VCaP (cell line): ENCODE measurements around the gene XXYLT1.

Experiments used
- H3K27ac ChIP-seq: fragments of 450-650 bp; 2 replicates; pipeline ENCODE4 v1.5.1; 2017
- TF ChIP-seq, protein P1 (sequence below): fragments of 450-650 bp; conservative IDR thresholded peaks from 2 replicates; pipeline ENCODE4 v1.5.1; 2017; ENCODE audit warnings: mild to moderate bottlenecking, moderate library complexity

Gene XXYLT1

DNA sequence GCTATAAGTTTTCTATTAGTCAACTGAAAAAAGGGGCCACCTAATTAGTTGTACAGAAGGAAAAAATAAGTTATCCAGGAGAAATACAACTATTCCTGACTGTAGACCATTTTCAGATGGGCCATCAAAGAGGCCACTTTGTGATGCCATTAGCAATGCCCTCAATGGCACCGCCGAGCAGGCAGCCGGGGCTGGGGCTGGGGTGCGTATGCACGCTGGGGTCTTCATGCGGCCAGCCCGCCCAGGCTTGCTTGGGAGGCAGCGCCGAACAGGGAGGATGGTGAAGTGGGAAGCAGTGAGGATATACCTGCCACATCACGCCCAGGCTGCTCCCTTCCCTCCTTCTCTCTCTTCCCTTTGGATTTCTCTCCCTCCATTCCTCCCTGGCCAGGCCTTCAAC, 128.4 kb downstream of the XXYLT1 start:
- H3K27ac ChIP-seq = no peak overlapping the region
- TF ChIP-seq, protein P1, sequence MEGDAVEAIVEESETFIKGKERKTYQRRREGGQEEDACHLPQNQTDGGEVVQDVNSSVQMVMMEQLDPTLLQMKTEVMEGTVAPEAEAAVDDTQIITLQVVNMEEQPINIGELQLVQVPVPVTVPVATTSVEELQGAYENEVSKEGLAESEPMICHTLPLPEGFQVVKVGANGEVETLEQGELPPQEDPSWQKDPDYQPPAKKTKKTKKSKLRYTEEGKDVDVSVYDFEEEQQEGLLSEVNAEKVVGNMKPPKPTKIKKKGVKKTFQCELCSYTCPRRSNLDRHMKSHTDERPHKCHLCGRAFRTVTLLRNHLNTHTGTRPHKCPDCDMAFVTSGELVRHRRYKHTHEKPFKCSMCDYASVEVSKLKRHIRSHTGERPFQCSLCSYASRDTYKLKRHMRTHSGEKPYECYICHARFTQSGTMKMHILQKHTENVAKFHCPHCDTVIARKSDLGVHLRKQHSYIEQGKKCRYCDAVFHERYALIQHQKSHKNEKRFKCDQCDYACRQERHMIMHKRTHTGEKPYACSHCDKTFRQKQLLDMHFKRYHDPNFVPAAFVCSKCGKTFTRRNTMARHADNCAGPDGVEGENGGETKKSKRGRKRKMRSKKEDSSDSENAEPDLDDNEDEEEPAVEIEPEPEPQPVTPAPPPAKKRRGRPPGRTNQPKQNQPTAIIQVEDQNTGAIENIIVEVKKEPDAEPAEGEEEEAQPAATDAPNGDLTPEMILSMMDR = no peak

DNA sequence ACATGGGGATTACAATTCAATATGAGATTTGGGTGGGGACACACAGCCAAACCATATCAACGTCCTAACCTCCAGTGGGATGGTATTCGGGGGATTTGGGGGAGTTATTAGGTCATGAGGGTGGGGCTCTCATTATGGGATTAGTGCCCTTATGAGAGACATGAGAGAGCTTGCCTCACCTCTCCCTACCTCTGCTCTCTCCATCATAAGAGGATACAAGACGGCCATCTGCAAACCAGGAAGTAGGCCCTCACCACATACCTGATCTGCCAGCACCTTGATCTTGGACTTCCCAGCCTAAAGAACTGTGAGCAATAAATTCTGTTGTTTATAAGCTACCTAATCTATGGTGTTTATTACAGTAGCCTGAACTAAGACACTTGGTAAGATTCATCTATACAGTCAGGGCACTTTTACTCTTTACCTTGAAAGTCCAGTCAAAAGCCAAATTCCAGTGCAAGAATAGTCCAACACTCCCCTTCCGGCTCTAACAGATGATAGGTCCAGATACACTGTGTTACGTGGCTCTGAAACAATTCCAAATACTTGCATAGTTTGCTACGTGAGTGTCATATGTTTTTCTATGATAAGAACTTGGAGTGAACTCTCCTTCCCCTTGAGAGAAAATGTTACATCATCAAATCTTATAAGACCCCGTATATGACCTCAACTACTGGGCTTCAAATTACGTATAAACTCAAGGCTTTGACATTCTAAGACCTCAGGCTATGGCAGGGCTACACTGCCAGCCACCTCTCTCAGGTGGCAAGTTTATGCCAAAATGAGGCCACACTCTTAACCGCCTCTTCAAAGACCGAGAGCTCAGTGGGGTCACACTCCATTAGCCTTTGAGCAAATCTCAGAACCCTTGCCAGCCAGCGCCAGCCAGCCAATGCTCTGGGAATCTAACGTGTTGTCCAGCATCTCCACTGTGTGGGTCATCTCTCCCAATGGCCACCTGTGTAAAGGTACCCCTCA, 129.9 kb downstream of the XXYLT1 start:
- TF ChIP-seq, protein P1 = no peak
- no peak overlapping the region for H3K27ac ChIP-seq

DNA sequence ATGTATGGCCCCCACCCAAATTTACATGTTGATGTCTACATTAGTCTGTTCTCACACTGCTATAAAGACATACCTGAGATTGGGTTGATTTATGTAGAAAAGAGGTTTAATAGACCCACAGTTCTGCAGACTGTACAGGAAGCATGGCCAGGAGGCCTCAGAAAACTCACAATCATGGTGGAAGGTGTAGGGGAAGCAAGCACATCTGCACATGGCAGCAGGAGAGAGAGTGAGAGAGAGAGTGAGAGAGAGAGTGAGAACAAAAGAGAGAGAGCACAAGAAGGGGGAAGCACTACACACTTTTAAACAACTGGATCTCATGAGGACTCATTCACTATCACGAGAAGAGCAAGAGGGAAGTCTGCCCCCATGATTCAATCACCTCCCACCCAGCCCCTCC, 130.5 kb downstream of the XXYLT1 start:
- TF ChIP-seq, protein P1 = no peak

DNA sequence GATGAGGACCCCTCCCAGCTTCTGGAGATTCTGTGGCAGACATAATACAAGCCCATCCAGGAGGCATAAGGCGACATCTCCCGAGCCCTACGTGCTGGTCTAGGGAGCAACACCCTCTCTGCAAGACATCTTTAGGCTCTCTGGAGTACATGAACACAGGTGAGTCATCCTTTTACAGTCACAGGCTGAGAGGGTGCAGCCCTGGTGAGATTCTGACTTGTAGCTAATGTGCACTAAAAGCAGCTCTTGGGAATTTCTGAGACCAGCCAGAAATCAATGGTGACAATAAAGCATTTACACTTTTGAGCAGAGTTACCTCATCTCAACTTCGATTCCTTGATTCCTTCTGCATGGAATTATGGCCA, 131.1 kb downstream of the XXYLT1 start:
- TF ChIP-seq, protein P1 = no peak
- no peak overlapping the region for H3K27ac ChIP-seq

More for the DNA sequence above, 130.5 kb downstream of the XXYLT1 start:
- H3K27ac ChIP-seq = no peak overlapping the region

DNA sequence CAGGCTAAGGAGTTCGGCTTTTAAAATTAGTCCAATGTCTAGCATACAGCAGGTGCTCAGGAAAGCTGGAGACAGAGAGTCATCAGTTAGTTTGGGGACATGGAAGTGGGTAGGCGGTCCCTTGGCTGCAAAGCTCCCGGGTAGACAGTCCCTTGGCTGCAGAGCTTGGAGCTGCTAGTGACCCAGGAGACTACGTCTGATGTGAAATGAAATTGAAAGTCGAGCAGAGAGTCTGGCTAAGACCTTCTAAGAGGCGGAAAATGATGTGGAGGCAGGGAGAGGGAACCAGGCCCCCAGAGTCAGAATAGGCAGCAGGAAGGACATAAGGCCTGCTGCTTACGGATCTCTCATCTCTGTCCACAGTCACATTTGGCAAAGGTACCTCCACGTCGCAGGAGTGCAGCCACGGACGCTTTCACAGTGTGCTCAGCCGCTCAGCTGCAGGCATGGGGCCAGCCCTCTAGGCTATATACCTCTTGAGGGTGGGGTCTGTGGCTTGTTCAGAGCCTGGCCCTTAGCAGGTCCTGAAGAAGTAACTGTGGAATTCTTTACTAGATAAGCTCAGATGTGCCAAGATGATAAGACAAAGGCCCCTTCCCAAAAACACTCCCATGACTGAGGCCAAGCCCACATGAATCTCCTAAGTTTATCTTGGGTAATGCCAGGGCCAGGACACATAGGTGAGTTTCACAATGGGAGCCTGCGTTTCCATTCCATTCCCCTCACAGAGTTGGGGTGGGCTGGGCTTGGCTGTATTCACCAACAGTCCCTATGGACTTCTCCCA, 131.7 kb downstream of the XXYLT1 start:
- H3K27ac ChIP-seq = no peak overlapping the region
- TF ChIP-seq, protein P1 = no peak

DNA sequence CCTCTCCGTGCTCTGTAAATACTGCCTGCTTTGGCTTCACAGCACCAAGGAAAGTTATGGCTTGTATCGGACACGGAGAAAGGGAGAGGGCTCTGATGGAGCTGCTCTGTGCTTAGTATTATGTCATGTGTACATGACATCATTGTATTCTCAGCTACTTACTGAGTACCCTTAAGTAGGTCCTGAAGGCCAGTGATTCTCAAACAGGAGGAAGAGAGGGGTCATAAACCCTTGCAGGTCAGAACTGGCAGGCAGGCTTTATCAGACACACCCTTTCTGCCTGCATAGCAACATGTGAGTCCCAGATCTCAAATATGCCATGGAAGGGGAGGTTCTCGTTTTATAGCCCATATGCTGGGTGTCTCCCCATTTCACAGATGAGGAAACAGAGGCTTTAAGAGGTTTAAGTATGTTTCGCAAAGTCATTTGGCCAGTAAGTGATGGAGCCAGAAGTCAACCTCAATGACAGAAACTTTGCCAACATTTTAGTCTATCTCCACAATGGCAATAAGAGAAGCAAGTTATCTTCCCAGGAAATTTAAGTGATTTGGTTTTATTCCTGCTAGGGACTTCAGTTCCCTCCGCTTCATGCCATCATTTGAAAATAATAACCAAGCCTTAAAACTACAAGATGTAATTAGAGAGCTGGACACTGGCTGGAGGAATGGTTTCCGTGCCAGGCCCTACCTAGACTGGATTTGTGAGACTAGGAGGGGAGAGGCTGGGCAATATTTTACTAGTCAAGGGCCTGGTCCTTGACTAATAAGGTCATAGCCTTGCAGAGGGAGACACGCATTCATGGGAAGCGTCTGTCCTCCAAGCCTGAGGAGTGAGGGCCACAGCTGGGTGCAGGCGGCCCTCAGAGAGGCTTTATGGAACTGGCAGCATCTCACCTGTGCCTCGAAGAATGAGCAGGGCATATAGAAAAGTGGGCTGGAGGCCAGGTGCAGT, 133.0 kb downstream of the XXYLT1 start:
- TF ChIP-seq, protein P1 = no peak
- H3K27ac ChIP-seq = no peak overlapping the region
